NCI-H446 treated with DMSO at 0.1 percent for 48 hours (cell line): ENCODE measurements around the gene RUNX1.
"Not testable (repeated sequence)": the region's sequence is repeated elsewhere in the genome, so short reads cannot be mapped to it uniquely, and the experiment has no call there.

ENCODE experiments used
- DNase-seq: peaks from one replicate; lab custom pipeline; 2025; lab: John Stamatoyannopoulos, UW

The RUNX1 gene

GRCh38 chr21:34805157-34805556 lies 243.9 kb downstream of the RUNX1 start:
- no peak for DNase-seq

GRCh38 chr21:34804584-34804983 lies 244.5 kb downstream of the RUNX1 start:
- DNase-seq = not testable (repeated sequence)

GRCh38 chr21:34803782-34804370 lies 245.2 kb downstream of the RUNX1 start:
- DNase-seq = no peak

- no peak for DNase-seq
These were observed 246.8 kb downstream of the RUNX1 start for GRCh38 chr21:34802180-34802899.

DNA sequence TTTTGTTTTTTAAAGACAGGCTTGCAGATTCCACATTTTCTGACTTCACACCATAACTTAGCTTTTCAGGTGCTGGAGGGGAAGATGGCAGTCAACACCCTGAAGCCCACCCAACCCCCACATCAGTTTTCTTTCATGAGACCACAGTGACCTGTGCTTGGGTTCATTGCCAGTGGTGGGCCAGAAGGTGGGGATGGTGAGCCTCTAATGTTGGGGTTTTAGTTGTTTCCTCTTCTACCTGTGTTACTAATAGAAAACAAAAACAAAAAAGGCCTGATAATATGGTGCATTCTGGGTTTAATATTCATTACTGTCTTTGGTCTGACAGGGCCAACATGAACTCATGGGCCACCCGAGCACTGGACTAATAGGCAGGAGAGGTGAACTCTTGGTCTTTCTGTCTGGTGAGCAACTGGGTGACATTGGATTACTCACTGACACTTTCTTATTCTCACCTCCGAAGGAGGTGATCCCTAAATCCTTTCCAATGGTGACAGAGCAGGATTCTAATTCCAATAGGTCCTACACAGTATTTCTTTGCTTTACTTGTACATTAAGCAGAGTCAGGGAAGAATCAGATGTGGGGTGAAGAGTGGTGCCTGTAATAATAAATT lies 247.5 kb downstream of the RUNX1 start:
- no peak for DNase-seq

DNA sequence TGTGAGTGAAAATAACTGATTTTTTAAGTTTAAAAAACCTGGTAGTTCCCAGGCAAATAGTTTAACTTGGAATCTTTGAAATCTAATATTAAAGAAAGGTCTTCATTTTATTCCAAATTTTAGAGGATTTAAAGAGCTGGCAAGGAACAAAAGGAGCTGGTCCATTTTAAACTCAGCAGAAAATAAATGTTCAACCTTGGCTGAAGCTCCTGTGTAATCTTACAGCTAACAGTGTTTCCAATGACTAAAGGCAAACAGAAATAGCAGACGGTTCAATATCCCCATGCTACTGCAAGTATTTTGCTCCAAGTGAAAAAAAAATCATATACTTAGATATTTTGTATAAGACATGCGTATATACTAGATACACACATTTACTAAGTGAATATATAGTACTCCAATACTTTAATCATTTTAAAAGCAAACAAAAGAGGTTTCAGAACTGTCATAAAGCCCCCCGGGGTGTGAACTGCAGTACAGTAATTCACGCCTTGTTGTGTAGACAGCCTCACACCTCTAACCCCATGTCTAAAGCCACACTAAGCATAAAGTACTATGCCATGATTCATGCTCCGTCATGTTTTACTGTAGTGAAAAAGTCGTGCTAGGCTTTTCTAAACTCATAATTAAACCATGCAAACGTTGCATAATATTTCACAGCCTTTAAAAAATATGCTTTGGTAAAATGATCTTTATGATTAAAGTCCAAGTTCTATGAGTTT lies 248.1 kb downstream of the RUNX1 start:
- DNase-seq = no peak

DNA sequence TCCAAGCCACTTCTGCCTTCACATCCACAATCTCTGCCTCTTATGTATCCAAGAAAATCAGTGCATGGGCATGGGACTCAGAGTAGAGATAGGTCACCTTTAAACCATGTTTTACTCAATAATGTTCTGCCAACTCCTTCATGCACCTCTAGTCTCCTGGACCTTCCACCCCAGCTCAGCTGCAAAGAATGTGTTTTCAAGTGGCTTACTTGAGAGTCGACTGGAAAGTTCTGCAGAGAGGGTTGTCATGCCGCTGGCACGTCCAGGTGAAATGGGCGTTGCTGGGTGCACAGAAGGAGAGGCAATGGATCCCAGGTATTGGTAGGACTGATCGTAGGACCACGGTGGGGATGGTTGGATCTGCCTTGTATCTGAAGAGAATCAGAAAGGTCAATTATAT lies 250.0 kb downstream of the RUNX1 start:
- no peak for DNase-seq

GRCh38 chr21:34797921-34798535 lies 251.1 kb downstream of the RUNX1 start:
- no peak for DNase-seq

DNA sequence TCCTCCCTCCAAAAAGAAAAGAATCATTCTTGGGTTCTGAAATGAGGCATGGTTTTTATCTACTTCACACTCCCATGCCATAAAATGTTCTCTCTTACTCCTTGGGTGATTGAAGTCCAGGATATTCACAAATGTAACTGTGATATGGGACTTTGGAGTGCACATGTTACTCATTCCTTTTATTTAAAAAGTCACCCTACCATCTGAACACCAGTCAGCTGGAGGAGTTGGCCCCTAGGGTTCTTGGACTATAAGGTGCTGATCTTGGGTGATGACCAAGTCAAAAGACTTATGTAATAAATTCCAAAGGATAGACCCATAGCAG lies 251.9 kb downstream of the RUNX1 start:
- DNase-seq = no peak

GRCh38 chr21:34796518-34797200 lies 252.4 kb downstream of the RUNX1 start:
- DNase-seq = no peak

DNA sequence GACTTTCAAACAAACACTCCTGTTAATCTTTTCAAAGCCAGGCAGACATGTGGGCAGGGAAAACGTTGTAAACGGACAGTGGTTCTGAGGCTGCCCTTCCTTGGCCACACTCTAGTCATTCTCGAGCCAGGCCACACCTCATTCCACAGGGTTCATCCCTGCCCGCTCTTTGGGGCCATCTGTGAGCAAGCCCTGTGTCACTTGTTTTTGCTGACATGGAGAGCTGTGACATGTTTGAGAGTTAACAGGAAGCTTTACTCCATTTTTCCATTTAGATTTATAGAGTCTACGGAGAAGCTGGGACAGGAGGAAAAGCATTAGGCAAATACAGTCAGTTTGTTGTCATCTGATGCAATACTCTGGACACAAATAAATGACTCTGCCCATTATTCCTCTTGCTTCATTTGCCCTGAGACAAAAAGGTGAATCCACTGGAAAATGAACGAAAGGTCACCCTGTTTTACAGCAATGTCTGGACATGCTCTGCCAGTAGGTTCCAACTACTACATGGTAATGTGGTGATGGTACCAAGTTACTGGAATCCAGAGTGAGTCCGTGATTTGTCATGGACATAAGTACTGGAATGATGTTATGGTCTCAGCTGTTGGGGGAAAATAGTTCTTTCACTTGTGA lies 253.4 kb downstream of the RUNX1 start:
- no peak for DNase-seq

DNA sequence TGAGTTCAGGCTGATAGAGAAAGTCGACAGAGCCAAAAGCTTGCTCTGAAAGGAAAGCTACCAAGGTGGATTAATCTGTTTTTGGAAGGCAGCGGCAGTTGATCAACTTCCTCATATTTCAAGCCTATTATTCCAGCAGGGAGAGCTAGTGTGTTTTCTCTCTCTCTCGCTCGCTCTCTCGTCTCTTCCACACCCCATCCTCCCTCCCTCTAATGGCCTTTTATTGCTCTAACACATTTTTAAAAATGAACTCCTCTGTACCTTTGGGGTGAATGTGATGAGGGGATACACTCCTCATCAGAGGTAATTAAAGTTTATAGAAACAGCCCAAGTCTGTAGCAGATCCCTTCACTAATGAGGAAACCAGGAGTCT lies 253.9 kb downstream of the RUNX1 start:
- DNase-seq = no peak

- no peak for DNase-seq
These were observed 254.4 kb downstream of the RUNX1 start for GRCh38 chr21:34794686-34795085.

GRCh38 chr21:34793471-34793870 lies 255.6 kb downstream of the RUNX1 start:
- DNase-seq = no peak

- peak; percentile 70 for DNase-seq
These were observed 256.5 kb downstream of the RUNX1 start for GRCh38 chr21:34792504-34793089.

DNA sequence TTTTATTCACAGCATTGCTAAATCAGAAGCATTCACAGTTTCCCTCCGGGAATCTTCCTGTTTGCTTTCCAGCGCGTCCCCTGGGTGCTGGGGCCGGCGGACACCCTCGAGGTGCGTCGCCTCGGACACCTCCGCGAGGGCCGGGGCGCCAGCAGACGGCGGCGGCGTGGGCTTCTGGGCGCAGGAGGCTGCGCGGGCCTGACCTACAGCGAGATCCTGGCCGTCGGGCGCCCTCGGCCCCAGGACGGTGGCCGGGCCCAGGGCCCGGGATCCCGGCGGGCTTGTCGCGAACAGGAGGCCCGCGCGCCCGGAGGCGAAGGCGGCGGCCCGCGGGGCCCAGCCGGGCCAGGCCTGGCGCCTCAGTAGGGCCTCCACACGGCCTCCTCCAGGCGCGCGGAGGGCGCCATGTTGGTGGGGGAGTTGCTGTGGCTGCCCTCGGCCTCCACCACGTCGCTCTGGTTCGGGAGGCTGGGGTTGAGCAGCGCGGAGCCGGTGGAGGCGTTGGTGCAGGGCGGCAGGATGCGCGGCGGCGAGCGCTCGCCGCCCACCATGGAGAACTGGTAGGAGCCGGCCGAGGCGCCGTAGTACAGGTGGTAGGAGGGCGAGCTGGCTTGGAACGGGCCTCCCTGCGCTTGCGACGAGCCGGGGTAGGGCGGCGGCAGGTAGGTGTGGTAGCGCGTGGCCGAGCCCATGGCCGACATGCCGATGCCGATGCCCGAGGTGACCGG lies 257.2 kb downstream of the RUNX1 start:
- no peak for DNase-seq

- DNase-seq = no peak
These were observed 258.3 kb downstream of the RUNX1 start for GRCh38 chr21:34790834-34791233.

GRCh38 chr21:34790341-34790740 lies 258.8 kb downstream of the RUNX1 start:
- DNase-seq = no peak

GRCh38 chr21:34788879-34789278 lies 260.2 kb downstream of the RUNX1 start:
- DNase-seq = no peak

DNA sequence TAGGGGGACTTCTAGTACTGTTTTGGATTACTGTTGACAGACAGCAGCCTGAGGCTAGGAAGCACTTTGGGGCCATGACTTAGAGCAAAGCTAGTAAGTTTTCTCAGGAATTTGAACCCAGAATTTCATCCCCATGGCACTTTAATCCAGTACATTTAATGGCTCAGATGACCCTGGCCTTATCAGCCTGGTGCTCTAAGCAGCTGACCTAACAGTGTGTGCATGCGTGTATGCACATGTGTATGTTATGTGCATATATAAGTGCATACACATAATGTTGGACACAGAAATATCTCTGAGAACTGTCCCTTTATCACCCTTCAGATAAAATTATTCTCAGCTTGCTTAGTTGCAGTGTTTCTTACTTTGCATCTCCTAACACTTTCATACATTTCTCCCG lies 265.3 kb downstream of the RUNX1 start:
- DNase-seq = no peak
